NCI-H2171 (cell line): ENCODE results near the gene KLK1.

ENCODE experiments used
- DNase-seq: peaks from one replicate; lab custom pipeline; 2025; lab: John Stamatoyannopoulos, UW

Gene KLK1

DNA sequence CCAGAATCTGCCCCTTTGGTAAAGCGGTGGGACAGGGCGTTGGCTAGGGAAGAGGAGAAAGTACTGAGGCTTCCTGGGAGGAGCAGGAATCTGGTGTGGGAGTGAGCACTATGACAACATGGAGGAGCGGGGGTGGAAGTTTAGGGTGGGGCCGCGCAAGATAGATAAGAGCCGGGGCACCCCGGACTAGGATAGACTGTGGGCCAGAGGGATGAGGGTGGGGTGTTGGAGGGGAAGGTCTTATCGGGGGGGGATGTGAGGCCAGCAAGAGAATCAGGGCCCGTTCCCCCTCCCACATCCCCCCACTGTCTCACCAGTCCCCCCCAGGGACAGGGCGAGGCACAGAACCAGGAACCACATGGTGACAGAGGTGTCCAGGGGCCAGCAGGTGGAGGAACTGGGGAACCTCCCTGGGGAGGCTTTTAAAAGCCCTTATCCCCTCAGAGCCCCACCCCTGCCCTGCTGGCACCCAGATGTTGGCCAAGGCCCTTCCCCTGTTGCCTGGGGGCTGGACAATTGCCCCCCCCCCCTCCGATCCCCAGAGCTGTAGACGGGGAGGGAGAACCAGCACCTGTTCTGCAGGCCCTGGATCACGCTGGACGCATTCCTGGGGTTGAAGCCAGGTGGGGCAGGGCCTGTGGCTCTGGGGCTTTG is at the start of gene KLK1:
Gene KLK1 (minus strand): TSS at position 399 of the 654 bp plus-strand sequence. CDS start 39 bp downstream, at position 360.
- DNase-seq = no peak

- DNase-seq = no peak
These were observed 49.5 kb upstream of the KLK1 start, which contains the start of gene KLK2 for GRCh38 chr19:50873056-50873455. KLK2 (plus strand) TSS chr19:50873439; CDS start chr19:50873474, 35 bp downstream.

GRCh38 chr19:50870417-50871089 is 47.0 kb upstream of the KLK1 start:
- no peak for DNase-seq

DNA sequence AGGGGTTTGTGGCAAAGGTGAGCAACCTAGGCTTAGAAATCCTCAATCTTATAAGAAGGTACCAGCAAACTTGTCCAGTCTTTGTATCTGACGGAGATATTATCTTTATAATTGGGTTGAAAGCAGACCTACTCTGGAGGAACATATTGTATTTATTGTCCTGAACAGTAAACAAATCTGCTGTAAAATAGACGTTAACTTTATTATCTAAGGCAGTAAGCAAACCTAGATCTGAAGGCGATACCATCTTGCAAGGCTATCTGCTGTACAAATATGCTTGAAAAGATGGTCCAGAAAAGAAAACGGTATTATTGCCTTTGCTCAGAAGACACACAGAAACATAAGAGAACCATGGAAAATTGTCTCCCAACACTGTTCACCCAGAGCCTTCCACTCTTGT is 45.9 kb upstream of the KLK1 start:
- no peak for DNase-seq

DNA sequence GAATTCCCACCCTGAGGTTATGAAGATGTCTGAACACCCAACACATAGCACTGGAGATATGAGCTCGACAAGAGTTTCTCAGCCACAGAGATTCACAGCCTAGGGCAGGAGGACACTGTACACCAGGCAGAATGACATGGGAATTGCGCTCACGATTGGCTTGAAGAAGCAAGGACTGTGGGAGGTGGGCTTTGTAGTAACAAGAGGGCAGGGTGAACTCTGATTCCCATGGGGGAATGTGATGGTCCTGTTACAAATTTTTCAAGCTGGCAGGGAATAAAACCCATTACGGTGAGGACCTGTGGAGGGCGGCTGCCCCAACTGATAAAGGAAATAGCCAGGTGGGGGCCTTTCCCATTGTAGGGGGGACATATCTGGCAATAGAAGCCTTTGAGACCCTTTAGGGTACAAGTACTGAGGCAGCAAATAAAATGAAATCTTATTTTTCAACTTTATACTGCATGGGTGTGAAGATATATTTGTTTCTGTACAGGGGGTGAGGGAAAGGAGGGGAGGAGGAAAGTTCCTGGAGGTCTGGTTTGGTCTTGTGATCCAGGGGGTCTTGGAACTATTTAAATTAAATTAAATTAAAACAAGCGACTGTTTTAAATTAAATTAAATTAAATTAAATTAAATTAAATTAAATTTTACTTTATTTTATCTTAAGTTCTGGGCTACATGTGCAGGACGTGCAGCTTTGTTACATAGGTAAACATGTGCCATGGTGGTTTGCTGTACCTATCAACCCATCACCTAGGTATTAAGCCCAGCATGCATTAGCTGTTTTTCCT is 38.1 kb upstream of the KLK1 start:
- no peak for DNase-seq

DNA sequence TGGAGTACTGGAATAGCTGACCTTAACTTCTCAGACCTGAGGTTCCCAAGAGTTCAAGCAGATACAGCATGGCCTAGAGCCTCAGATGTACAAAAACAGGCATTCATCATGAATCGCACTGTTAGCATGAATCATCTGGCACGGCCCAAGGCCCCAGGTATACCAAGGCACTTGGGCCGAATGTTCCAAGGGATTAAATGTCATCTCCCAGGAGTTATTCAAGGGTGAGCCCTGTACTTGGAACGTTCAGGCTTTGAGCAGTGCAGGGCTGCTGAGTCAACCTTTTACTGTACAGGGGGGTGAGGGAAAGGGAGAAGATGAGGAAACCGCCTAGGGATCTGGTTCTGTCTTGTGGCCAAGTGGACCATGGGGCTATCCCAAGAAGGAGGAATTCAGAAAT is 37.4 kb upstream of the KLK1 start:
- no peak for DNase-seq

DNA sequence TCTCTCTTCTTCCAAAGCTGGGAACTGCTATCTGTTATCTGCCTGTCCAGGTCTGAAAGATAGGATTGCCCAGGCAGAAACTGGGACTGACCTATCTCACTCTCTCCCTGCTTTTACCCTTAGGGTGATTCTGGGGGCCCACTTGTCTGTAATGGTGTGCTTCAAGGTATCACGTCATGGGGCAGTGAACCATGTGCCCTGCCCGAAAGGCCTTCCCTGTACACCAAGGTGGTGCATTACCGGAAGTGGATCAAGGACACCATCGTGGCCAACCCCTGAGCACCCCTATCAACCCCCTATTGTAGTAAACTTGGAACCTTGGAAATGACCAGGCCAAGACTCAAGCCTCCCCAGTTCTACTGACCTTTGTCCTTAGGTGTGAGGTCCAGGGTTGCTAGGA is 36.3 kb upstream of the KLK1 start:
- no peak for DNase-seq

- peak; percentile 85 for DNase-seq
These were observed 35.3 kb upstream of the KLK1 start for GRCh38 chr19:50858886-50859285.

DNA sequence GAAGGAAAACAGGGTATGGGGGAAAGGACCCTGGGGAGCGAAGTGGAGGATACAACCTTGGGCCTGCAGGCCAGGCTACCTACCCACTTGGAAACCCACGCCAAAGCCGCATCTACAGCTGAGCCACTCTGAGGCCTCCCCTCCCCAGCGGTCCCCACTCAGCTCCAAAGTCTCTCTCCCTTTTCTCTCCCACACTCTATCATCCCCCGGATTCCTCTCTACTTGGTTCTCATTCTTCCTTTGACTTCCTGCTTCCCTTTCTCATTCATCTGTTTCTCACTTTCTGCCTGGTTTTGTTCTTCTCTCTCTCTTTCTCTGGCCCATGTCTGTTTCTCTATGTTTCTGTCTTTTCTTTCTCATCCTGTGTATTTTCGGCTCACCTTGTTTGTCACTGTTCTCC is 33.8 kb upstream of the KLK1 start:
- no peak for DNase-seq

DNA sequence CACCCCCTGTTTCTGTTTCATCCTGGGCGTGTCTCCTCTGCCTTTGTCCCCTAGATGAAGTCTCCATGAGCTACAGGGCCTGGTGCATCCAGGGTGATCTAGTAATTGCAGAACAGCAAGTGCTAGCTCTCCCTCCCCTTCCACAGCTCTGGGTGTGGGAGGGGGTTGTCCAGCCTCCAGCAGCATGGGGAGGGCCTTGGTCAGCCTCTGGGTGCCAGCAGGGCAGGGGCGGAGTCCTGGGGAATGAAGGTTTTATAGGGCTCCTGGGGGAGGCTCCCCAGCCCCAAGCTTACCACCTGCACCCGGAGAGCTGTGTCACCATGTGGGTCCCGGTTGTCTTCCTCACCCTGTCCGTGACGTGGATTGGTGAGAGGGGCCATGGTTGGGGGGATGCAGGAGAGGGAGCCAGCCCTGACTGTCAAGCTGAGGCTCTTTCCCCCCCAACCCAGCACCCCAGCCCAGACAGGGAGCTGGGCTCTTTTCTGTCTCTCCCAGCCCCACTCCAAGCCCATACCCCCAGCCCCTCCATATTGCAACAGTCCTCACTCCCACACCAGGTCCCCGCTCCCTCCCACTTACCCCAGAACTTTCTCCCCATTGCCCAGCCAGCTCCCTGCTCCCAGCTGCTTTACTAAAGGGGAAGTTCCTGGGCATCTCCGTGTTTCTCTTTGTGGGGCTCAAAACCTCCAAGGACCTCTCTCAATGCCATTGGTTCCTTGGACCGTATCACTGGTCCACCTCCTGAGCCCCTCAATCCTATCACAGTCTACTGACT is 31.2 kb upstream of the KLK1 start, which contains the start of gene KLK3:
Gene KLK3 (plus strand): TSS at position 280 of the 775 bp plus-strand sequence. CDS start 41 bp downstream, at position 321.
- no peak for DNase-seq

DNA sequence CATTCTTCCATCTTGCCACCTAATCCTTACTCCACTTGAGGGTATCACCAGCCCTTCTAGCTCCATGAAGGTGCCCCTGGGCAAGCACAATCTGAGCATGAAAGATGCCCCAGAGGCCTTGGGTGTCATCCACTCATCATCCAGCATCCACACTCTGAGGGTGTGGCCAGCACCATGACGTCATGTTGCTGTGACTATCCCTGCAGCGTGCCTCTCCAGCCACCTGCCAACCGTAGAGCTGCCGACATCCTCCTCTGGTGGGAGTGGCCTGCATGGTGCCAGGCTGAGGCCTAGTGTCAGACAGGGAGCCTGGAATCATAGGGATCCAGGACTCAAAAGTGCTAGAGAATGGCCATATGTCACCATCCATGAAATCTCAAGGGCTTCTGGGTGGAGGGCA is 28.0 kb upstream of the KLK1 start:
- DNase-seq = no peak

- no peak for DNase-seq
These were observed 27.2 kb upstream of the KLK1 start for GRCh38 chr19:50850738-50851137.

DNA sequence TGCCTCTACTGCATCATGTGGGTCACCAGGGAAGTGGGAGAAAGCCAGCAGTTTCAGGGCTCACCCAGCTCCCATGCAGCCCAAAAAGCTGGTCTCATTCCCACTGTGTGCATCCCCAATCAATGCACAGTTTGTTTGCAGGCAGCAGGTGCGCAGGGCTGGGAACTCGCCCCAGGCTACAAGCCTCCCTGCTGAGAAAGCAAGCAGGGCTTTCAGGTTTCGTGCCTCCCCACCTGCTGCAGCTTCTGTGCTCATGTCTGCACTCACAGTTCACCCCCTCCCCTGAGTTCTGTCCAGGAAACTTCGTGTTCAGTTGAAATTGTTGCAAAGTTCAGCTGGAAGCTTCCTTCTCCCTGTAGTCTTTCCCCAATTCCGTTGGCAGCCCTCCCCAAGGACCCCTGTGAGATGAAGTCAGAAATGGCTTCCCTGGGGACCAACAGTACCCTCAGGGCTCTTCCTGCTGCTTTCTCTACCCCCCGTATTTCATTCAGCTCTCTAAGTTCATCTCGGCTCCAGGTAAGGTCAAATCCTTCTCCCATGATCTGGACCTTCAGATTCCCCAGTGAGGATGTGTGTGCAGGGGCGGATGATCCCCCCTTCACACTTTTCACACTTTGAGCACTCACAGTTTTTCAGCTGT is 20.8 kb upstream of the KLK1 start:
- DNase-seq = peak; percentile 75

GRCh38 chr19:50843701-50844221 is 20.2 kb upstream of the KLK1 start:
- peak; percentile 78 for DNase-seq

DNA sequence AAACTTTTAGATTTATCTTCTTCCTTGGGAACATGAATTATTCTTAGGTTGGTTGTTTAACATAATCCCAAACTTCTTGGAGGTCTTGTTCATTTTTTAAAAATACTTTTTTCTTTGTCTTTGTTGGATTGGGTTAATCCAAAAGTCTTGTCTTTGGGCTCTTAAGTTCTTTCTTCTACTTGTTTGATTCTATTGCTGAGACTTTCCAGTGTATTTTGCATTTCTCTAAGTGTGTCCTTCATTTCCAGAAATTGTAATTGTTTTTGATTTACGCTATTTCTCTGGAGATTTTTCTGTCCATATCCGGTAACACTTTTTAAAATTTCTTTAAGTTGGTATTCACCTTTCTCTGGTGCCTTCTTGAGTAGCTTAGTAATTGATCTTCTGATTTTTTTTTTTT is 19.6 kb upstream of the KLK1 start:
- no peak for DNase-seq

DNA sequence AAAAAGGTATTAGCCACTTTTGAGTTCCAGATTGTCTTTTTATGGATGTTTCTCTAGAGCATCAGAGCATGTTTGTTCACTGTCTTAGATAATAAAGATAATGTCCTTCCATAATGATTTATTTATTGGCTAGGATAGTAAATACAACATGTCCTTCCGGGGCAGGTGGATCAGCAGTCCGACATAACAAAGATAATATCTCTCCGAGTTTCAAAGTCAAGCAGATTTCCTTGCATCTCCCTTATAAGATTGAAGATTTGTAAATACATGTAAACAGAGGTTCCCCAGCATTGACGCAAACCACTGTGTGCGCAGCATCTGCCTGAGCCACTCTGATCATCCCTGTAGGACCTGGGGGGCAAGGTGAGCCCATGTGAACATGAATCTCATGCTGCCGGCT is 18.5 kb upstream of the KLK1 start:
- no peak for DNase-seq

DNA sequence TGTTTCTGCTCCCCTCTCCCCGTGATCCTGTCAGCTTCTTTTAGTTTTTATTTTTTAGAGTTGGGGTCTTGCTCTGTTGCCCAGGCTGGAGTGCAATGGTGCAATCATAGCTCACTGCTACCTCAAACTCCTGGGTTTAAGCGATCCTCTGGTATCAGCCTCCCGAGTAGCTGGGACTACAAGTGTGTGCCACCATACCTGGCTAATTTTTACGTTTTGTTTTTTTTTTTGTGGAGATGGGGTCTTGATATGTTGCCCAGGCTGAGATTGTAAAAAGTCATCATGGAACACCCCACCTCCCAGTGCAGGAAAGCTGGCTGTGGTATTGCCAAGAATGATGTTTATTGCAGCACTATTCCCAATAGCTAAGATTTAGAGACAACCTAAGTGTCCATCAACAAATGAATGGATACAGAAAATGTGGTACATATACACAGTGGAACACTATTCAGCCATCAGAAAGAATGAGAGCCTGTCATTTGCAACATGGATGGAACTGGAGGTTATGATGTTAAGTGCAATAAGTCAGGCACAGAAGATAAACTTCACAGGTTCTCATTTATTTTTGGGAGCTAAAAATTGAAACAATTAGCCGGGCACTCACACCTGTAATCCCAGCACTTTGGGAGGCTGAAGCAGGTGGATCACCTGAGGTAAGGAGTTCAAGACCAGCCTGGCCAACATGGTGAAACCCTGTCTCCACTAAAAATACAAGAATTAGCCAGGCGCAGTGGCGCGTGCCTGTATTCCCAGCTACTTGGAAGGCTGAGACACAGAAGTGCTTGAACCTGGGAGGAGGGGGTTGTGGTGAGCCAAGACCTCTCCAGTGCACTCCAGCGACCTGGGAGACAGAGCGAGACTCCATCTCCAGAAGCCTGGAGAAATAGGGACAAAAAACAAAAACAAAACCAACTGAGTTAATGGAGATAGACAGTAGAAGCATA is 16.4 kb upstream of the KLK1 start:
- DNase-seq = no peak

GRCh38 chr19:50838239-50838638 is 14.7 kb upstream of the KLK1 start:
- no peak for DNase-seq

GRCh38 chr19:50837300-50837699 is 13.7 kb upstream of the KLK1 start:
- peak; percentile 87 for DNase-seq

DNA sequence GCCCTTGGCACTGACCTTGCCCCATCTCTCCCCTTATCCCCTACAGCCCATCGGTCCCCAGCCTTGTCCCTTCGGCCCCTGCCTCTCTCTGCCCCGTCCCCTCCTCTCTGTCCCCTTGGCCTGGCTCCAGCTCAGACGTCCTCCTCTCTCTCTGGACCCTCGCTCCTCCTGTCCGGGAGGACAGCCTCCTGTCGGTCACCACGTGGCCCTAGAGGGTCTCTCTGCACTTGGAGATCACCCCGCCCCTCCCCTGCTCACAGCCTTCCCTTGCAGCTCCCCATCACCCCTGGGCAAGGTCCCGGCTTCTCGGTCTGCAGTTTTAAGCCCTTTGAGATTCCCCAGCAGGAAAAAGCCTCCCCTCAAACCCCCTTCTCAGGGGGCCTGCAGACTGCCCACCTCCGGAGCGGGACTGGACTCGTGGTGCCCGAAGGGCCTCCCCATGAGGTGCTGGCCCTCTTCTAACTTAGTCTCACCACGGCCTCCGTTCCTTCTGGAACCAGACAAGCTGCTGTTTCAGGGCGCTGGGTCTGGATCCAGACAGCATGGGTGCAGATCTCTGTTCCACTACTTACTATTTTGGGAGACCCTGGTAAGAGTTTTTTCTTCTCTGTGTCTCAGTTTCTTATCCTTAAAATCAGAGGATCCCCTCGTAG is 13.1 kb upstream of the KLK1 start:
- DNase-seq = no peak
